ENCODE measurements around the gene NOL11.

DNA sequence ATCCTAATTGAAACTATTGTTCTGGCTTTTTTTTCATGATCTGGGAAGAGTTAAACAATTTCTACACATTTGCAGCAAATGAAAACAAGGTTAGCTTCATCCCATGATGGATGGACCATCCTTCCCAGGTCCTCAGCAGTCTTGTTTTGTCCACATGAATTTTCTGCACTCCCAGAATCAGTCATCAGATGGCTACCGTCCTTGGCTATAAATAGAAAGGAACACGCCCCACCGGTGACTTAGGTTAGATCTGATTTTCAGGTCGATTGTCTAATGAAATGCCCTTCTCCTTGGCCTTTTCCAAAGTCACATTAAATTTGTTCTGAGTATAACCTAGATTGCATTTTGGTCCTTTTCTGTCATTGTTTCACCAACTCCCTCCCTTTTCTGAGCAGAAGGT lies 41.4 kb upstream of the NOL11 start:
- TF ChIP-seq CTCF (IDR thresholded peaks at IDR 0.05) (no peak), POLR2AphosphoS5 (IDR thresholded peaks at IDR 0.05; ENCODE audit: insufficient read depth in 1 of 2, low read depth in 1 of 2) (no peak), POLR2A (IDR thresholded peaks at IDR 0.05) (no peak)

Measured in vagina (tissue), 2 donors.